Stimulated activated naive CD8-positive, alpha-beta T cell treated with anti-CD3 and anti-CD28 coated beads, Interleukin-15, amount 100 ng/mL, for 72 hours (primary cell): ENCODE measurements around the gene LARP6.

Experiments
- ATAC-seq: fragments of 150-1000 bp; cut with Tn5 transposase; 2 replicates; pipeline ENCODE4 v1.10.0; 2021; ENCODE audit warnings: mild to moderate bottlenecking, moderate library complexity
- DNase-seq, 2 donors: peaks; one replicate each; pipeline ENCODE4 v3.0.0; 2021 to 2022
- H3K27ac Mint-ChIP-seq, 2 donors: one replicate each; pipeline ENCODE4 v1.8.0; 2022; ENCODE audit warnings: mild to moderate bottlenecking in 2 of 2, mixed read lengths in 2 of 2, moderate library complexity in 2 of 2
- H3K27me3 Mint-ChIP-seq: one replicate; pipeline ENCODE4 v1.8.0; 2022; ENCODE audit warnings: mixed read lengths
- H3K4me1 Mint-ChIP-seq: one replicate; pipeline ENCODE4 v1.8.0; 2022; ENCODE audit warnings: mild to moderate bottlenecking, mixed read lengths
- H3K4me3 Mint-ChIP-seq, 2 donors: one replicate each; pipeline ENCODE4 v1.8.0; 2022; ENCODE audit warnings: mild to moderate bottlenecking in 2 of 2, mixed read lengths in 2 of 2, moderate library complexity in 1 of 2
- H3K9me3 Mint-ChIP-seq, 2 donors: one replicate each; pipeline ENCODE4 v1.8.0; 2022; ENCODE audit warnings: mixed read lengths in 2 of 2

LARP6 gene

DNA sequence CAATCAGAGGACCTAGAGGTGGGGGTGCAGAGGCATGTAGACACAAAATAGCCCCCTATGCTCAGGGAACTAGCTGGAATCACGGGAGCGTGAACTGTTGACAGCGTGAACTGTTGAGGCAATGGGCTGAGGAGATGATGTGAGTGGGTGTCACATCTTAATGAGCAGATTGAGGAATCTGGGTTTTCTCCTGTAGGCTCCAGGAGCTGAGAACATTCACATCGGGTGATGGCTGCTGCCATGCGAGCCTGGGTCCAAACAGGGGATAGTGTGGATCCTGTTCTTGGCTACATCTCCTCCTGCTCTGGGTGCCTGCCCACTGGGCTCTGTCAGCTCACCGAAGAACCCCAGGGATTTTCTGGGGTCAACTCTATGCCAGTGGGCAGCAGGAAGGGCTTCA lies 2.1 kb downstream of the LARP6 start:
- Mint-ChIP-seq H3K9me3 (no peaks in the 10 kb centered on the region), H3K4me1 (peaks cover 6% of the 10 kb centered on the region), H3K4me3 (no peak overlapping the region), H3K27ac (no peak overlapping the region), H3K27me3 (peaks cover 77% of the 10 kb centered on the region)
- DNase-seq (no peak), ATAC-seq (no peak)

DNA sequence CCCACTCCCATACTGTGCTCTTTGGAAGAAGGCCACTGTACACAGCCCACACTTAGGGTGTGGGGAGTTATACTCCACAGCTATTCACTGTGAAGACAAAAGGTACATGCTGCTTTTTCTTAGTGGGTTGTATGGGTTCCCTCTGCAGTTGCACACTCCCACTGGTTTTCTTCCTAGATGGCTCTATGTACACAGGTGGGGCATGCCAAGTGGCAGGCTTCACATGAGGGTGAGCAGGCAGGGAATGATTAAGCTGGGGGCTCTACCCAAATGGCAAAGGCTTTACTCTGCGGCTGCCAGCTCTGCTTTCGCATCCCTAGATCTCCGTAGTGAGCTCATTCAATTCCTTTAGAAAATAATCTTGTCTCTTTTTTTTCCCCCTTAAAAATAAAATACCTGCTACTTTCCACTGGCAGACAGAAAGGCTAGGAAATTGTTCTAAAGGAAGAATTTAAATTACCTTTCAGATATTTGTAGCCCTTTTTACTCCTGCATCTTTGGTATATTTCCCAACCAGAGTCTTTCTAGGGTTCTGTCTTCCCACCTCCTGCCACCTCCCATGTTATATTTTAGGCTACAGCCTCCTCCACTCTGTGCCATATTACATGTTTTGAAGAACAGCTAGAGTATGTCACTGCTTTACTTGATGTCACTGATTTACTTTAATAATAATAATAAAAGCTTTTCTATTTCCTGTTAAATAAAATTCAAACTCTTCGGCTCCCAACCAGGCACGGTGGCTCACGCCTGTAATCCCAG lies 8.2 kb downstream of the LARP6 start:
- H3K27me3 Mint-ChIP-seq, result peaks cover 25% of the 10 kb centered on the region
- DNase-seq (no peak), ATAC-seq (no peak)
- H3K27ac Mint-ChIP-seq, result peak overlapping the region in 1 of 2 donors; percentile 9
- H3K4me3 Mint-ChIP-seq, result no peak overlapping the region
- H3K9me3 Mint-ChIP-seq, result no peaks in the 10 kb centered on the region
- no peaks in the 10 kb centered on the region for H3K4me1 Mint-ChIP-seq

DNA sequence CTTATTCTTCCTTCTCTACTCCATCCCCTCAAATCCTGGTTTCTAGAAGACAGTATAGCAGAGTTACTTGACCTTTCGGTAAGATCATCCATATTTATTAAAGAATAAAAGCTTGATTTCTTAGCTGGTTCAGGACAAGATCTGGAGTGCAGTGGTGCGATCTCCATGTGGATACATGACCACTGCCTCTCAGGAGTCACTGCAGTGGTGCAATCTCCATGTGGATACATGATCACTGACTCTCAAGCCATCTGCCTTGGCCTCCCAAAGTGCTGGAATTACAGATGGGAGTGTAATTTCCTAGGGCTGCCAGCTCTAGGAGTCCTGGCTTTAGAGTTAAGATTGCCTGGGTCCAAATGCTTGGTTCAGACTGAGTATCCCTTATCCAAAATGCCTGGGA lies 16.5 kb downstream of the LARP6 start:
- Mint-ChIP-seq H3K27ac (no peak overlapping the region), H3K27me3 (no peaks in the 10 kb centered on the region), H3K4me3 (no peak overlapping the region), H3K9me3 (no peaks in the 10 kb centered on the region), H3K4me1 (no peaks in the 10 kb centered on the region)
- ATAC-seq, result no peak
- DNase-seq, result no peak

DNA sequence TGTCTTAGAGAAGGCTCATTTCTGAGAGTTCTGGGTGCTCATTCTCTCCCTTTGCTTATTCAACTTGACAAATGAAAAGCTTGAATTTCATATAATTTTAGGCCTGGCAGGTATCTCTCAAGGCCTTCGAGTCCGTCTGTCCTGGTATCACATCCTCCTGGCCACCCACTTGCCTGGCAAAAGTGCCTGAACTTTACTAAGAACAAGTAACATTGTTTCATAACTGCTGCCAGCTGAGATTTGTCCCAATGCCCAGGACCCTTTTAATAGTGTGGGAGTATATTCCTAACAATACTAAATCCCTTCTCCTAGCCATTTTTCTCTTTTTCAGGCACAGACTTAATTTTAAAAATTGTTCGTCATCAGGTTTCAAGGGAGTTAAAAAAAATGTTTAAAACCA lies 18.1 kb downstream of the LARP6 start:
- no peaks in the 10 kb centered on the region for H3K4me1 Mint-ChIP-seq
- ATAC-seq (no peak), DNase-seq (no peak)
- no peaks in the 10 kb centered on the region for H3K9me3 Mint-ChIP-seq
- no peak overlapping the region for H3K4me3 Mint-ChIP-seq
- no peak overlapping the region for H3K27ac Mint-ChIP-seq
- no peaks in the 10 kb centered on the region for H3K27me3 Mint-ChIP-seq

DNA sequence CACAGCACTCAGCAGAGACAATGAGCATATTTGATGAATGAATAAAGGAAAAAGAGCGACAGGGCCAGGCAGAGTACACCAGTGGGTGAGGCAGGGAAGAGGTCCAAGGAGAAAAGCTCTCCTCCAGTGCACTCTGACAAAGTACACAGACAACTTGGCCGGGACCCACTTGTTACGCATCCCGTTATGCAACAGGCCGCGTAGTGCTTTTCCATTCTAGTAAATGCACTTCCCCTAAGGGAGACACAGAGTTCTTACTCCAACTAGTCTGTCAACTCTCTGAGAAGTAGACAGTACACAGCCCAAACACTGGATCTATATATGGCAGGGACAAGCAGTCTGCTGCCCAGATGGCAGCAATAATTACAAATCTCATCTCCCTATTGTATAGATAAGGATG lies 18.5 kb downstream of the LARP6 start:
- ATAC-seq (no peak), DNase-seq (no peak)
- Mint-ChIP-seq H3K4me1 (no peaks in the 10 kb centered on the region), H3K9me3 (no peaks in the 10 kb centered on the region), H3K4me3 (no peak overlapping the region), H3K27ac (no peak overlapping the region), H3K27me3 (no peaks in the 10 kb centered on the region)

DNA sequence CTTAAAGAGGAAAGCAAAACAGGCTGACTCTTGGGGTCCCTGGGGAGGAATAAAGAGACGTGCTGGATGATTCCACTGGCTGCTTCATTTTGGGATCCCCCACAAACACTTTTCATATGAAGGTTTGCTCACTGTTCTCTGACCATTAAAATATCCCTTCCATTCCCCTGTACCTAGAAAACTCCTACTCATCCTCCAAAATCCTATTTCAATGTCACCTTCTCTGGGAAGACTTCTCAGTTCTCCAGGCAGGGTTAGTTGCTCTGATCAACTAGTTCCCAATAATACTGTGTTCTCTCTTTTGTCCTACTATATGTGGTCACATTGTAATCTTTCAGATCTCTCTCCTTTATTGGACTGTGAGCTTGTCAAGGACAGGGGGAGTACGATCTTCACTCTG lies 19.0 kb downstream of the LARP6 start:
- Mint-ChIP-seq H3K27me3 (peaks cover 1% of the 10 kb centered on the region), H3K4me1 (no peaks in the 10 kb centered on the region), H3K9me3 (no peaks in the 10 kb centered on the region), H3K4me3 (no peak overlapping the region), H3K27ac (no peak overlapping the region)
- DNase-seq, result no peak
- ATAC-seq, result no peak

DNA sequence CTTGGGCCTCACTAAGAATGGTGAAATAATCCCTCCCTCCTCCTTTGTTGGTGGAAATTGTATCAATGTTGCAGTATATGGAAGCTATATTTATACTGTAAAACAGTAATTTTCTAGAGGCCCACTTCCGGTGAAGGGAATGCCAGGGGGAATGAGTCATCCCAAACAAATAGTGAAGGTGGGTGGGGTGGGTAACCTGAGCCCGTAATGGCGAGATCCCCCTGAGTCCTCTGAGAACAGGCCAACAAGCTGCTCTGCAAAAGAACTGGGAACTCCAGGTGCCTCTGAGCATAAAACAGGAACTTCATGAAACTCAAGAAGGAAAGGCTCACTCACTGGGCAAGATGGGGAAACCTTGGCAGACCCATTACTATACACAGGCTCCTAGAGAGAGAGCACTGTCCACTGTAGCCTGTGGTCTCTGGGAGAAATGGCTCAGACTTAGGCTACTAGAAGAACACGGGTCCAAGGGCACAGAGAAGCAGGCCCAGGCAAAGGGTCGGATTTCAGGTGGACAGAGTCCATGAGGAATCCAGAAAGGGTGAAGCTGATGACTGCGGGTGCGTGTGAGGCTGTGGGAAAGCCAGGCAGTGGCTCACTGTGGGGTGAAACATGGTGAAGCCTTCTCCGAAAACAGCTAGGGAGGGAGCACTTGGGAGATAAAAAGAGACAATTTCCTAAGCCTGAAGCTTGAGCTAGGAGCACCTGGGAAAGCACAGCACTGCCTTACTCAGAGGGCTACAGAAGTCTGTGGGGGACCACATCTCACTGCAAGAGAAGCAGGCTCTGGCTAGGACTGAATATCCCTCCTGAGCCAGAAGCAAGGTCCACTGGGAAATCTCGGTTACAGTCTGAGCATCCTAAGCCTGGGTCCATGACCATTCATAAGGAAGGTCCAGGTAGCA lies 19.8 kb downstream of the LARP6 start:
- H3K4me1 Mint-ChIP-seq, result no peaks in the 10 kb centered on the region

DNA sequence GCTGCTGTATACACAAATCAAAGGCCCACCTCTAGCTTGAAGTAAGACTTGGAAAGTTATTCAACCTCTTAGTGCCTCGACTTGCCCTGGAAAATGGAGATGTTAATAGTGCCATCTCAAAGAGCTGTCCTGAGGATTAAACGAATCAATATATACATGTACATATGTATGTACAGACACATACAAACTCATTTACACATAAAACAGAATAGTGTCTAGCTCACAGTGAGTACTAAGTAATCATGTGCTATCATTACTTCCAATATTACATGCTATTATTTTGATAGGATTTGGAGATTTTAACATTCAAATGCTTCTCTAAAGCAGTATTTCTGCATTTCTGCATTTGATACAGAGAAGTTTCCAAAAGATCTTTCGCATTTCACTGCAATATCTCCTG lies 20.5 kb downstream of the LARP6 start:
- Mint-ChIP-seq H3K27me3 (peaks cover 9% of the 10 kb centered on the region), H3K9me3 (no peaks in the 10 kb centered on the region), H3K4me1 (no peaks in the 10 kb centered on the region), H3K27ac (no peak overlapping the region), H3K4me3 (no peak overlapping the region)
- no peak for ATAC-seq
- DNase-seq, result no peak

More for the DNA sequence above, 19.8 kb downstream of the LARP6 start:
- Mint-ChIP-seq H3K27ac (no peak overlapping the region), H3K9me3 (no peaks in the 10 kb centered on the region), H3K4me3 (no peak overlapping the region), H3K27me3 (peaks cover 9% of the 10 kb centered on the region)
- DNase-seq (no peak), ATAC-seq (no peak)

GRCh38 chr15:70832176-70832575 lies 21.8 kb downstream of the LARP6 start:
- Mint-ChIP-seq H3K9me3 (no peaks in the 10 kb centered on the region), H3K27me3 (peaks cover 9% of the 10 kb centered on the region), H3K4me3 (no peak overlapping the region), H3K27ac (no peak overlapping the region), H3K4me1 (no peaks in the 10 kb centered on the region)
- ATAC-seq (no peak), DNase-seq (no peak)

DNA sequence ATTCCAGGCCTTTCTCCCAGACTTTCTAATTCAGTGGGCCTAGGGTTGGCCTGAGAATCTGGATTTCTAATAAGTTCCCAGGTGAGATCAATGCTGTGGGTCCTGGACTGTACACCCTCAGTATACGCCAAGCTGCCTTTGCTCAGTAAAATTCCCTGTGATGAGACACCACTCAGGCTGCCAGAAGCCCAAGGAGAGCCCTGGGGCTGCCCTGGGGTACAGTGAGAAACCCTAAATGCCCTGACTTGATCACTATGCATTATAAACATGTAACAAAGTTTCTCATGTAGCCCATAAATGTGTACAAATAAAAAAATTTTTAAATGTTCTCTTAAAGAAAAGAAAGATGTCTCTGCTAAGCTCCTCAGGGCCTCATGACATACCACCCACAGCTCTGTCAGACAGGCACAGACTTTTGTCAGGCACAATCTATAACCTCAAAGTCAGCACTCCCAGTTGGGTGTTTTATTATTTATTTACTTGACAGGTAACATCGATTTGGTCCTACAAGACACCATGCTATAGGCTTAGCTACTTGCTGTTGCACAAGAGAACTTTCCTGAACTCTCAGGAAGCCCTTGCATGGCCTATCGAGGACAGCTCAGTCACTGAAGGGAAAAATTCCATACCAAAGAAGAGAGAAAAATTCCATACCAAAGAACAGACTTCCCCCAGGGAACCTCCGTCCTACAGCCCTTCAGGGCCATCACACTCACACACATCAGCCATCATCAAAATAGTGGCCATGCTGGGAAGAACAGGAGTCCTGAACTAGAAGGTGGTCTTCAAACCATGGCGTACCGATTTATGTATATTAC lies 22.7 kb downstream of the LARP6 start:
- Mint-ChIP-seq H3K9me3 (no peaks in the 10 kb centered on the region), H3K27ac (peak overlapping the region in 1 of 2 donors; percentile 19), H3K4me3 (no peak overlapping the region), H3K4me1 (no peaks in the 10 kb centered on the region), H3K27me3 (peaks cover 9% of the 10 kb centered on the region)
- DNase-seq (no peak), ATAC-seq (no peak)

DNA sequence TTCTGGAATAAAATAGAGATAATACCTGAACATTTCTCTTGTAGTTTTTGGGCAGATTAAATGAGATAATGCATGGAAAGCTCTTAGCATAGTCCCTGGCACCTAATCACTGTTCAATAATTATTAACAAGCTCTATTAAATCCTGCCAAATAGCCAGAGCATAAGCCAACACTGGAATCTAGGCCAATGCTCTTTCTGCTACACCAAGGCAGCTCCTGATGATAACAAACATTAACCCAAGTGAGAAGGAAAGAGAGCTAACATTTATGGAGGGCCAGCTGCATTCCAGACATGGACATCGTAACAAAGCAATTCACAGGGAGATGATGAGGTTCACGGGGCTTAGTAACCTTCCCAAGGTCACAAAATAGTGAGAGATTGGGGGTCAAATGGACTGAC lies 23.3 kb downstream of the LARP6 start:
- Mint-ChIP-seq H3K27ac (no peak overlapping the region), H3K27me3 (peaks cover 9% of the 10 kb centered on the region), H3K9me3 (no peaks in the 10 kb centered on the region), H3K4me1 (no peaks in the 10 kb centered on the region), H3K4me3 (no peak overlapping the region)
- DNase-seq (no peak), ATAC-seq (no peak)

- ATAC-seq (no peak), DNase-seq (no peak)
- Mint-ChIP-seq H3K4me1 (no peaks in the 10 kb centered on the region), H3K4me3 (no peak overlapping the region), H3K27ac (peak overlapping the region in 1 of 2 donors; percentile 91), H3K9me3 (no peaks in the 10 kb centered on the region), H3K27me3 (peaks cover 9% of the 10 kb centered on the region)
Observed at GRCh38 chr15:70829371-70830166, 24.4 kb downstream of the LARP6 start.

GRCh38 chr15:70827721-70828120 lies 26.2 kb downstream of the LARP6 start:
- Mint-ChIP-seq H3K4me3 (no peak overlapping the region), H3K9me3 (no peaks in the 10 kb centered on the region), H3K27ac (no peak overlapping the region), H3K27me3 (peaks cover 9% of the 10 kb centered on the region), H3K4me1 (no peaks in the 10 kb centered on the region)
- DNase-seq (no peak), ATAC-seq (no peak)

- ATAC-seq, result no peak
- Mint-ChIP-seq H3K9me3 (no peaks in the 10 kb centered on the region), H3K4me3 (no peak overlapping the region), H3K4me1 (no peaks in the 10 kb centered on the region), H3K27ac (peak overlapping the region in 1 of 2 donors; percentile 42), H3K27me3 (peaks cover 9% of the 10 kb centered on the region)
- DNase-seq, result no peak
Observed at GRCh38 chr15:70826634-70827033, 27.3 kb downstream of the LARP6 start.

DNA sequence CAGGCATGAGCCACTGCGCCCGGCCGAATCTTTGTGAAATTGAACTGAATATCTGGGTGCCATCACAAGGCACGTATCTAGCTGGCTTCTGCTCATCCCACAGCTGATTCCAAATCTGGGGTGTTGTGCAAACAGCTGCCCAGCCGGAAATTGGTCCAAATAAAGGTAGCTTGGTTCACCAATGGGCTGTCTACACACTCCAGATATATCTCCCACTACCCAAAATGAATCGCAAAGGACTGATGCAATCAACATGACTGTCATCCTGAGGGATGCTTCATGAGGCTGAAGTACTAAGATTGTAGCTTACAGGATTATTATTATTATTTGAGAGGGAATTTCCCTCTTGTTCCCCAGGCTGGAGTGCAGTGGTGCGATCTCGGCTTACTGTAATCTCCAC lies 28.1 kb downstream of the LARP6 start:
- H3K4me1 Mint-ChIP-seq, result no peaks in the 10 kb centered on the region
- H3K9me3 Mint-ChIP-seq, result no peaks in the 10 kb centered on the region
- H3K27ac Mint-ChIP-seq, result no peak overlapping the region
- no peak overlapping the region for H3K4me3 Mint-ChIP-seq
- H3K27me3 Mint-ChIP-seq, result peaks cover 9% of the 10 kb centered on the region
- ATAC-seq, result no peak
- no peak for DNase-seq
